ENCODE measurements around the gene CYTH3.

DNA sequence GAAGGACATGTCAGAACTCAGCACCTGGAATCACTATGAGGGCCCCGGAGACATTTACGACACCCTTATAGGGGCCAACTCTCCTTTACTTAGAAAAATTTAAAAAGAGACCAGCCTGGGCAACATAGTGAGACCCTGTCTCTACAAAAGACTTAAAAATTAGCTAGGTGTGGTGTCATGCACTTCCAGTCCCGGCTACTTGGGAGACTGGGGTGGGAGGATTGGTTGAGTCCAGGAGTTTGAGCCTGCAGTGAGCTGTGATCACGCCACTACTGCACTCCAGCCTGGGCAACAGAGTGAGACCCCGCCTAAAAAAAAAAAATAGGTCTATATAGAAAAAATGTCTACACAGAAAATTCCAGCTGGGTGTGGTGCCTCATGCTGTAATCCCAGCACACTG is 7.5 kb upstream of the CYTH3 start:
- TF ChIP-seq, protein P1, sequence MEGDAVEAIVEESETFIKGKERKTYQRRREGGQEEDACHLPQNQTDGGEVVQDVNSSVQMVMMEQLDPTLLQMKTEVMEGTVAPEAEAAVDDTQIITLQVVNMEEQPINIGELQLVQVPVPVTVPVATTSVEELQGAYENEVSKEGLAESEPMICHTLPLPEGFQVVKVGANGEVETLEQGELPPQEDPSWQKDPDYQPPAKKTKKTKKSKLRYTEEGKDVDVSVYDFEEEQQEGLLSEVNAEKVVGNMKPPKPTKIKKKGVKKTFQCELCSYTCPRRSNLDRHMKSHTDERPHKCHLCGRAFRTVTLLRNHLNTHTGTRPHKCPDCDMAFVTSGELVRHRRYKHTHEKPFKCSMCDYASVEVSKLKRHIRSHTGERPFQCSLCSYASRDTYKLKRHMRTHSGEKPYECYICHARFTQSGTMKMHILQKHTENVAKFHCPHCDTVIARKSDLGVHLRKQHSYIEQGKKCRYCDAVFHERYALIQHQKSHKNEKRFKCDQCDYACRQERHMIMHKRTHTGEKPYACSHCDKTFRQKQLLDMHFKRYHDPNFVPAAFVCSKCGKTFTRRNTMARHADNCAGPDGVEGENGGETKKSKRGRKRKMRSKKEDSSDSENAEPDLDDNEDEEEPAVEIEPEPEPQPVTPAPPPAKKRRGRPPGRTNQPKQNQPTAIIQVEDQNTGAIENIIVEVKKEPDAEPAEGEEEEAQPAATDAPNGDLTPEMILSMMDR (IDR thresholded peaks at IDR 0.05; ENCODE audit: insufficient read depth, low read length, poor library complexity, severe bottlenecking): no peak
- TF ChIP-seq EZH2phosphoT487 (conservative IDR thresholded peaks at IDR 0.05; ENCODE audit: low read length): no peak

Data from SU-DHL-6 (cell line).